ENCODE data around the gene SUGCT.

GRCh38 chr7:40520986-40521738 is 386.4 kb downstream of the SUGCT start:
- no peak for TF ChIP-seq CTCF (IDR thresholded peaks at IDR 0.05; ENCODE audit: insufficient read depth, low read length)
- TF ChIP-seq GABPA (IDR thresholded peaks at IDR 0.05; ENCODE audit: low read depth): no peak
- no peak for TF ChIP-seq POLR2AphosphoS5 (IDR thresholded peaks at IDR 0.05; ENCODE audit: low read depth)
